Activated CD4-positive, alpha-beta T cell treated with anti-CD3 and anti-CD28 coated beads, Interleukin-2, amount 50 U/mL, for 24 hours (primary cell): ENCODE data around the gene MLLT10.
"Not testable (repeated sequence)": the region's sequence is repeated elsewhere in the genome, so short reads cannot be mapped to it uniquely, and the experiment has no call there.

Experiments
- DNase-seq, 2 donors: peaks; one replicate each; pipeline ENCODE4 v3.0.0-alpha.2; 2020; ENCODE audit warnings: low read depth in 1 of 2, low spot score in 1 of 2

The MLLT10 gene

GRCh38 chr10:21628645-21629044 is 94.6 kb downstream of the MLLT10 start:
- not testable (repeated sequence) for DNase-seq

DNA sequence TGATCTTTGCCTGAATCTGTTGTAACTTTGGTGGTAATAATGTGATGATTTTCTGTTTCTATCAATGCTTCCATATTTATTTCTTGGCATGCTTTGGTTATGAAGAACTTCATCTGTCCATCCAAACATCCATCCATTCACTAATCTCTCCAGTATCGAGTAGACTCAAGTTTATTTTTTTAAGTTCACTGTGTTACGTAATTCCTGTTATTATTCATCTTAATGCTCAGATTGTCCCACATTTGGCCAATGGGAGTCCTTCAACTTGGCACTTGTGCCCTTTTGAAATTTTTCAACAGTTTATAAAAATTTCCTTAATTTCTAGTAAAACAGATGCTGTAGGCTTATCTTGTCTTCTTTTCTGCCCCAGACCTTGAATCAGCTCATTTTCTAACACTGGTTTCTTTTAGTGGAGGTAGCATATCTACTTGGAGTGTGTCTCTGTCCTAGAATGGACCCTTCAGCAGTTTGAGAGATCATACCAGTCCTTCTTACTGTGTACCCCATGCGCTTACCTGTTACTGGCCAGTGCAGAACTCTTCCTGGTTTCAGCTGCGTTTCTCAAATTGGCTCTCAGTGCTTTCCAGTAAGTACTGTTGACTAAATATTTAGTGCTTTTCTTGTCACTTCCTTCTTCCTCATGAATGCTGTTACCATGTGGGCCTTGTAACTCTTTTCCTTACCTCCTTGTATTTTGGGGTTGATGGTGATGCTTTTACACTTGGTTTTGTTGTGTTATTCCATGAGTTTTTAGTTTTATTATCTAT is 100.8 kb downstream of the MLLT10 start:
- DNase-seq = no peak

DNA sequence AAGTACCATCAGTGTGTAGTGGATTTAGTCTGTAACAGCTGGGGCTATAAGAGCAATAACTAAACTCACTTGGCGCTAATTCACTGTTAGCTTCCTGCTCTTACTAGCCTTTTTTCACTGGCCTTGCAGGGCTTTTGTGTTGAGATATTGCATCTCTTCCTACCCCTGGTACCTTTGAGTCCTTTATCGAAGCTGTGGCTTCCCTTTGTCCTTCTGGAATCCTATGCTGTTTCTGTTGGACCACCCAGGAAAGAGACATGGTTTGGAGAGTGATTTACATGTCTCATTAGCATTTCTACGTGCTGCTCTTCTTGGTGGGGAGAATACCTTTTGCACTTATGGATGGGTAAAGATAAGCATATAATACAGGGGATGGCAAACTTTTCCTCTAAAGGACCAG is 103.8 kb downstream of the MLLT10 start:
- no peak for DNase-seq

GRCh38 chr10:21638681-21639080 is 104.6 kb downstream of the MLLT10 start:
- DNase-seq = no peak

GRCh38 chr10:21648040-21648439 is 114.0 kb downstream of the MLLT10 start:
- DNase-seq = no peak

- no peak for DNase-seq
Observed at GRCh38 chr10:21649454-21649872, 115.4 kb downstream of the MLLT10 start.

DNA sequence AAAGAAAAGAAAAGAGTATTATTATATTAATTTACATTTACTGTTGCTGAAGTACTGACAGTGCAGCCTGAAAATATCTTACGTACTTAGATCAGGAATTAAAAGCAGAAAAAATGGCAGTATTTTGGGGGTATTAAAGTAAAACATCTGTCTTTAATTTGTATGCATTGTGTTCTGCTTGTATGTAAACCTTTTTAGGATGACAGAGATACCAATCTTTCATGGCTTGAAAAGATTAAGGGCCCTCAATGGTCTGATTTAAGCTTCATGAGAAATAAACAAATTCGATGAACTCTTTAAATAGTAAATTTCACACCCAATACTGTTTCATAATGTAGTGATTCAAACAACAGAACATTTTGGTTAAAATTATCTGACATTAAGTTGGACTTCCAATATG is 116.3 kb downstream of the MLLT10 start:
- DNase-seq = no peak

GRCh38 chr10:21655236-21655635 is 121.2 kb downstream of the MLLT10 start:
- DNase-seq = no peak

DNA sequence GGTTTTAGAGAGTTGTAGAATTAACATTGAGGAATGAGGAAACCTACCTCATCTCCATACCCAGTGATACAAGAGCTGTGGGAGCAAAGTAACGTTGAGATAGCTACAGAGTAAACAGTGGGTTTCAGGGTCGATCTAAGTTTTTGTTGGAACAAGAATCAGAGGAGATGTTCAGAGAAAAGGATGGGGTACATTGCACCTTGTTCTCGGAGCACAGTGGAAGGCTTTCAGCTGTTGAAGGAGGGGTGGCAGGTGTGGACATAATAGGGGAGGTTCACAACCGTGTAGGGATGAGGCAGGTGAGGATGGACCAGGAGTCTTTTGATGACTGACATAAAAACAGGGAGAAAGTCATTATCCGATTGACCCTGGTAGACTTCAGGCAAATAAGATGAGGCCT is 121.7 kb downstream of the MLLT10 start:
- DNase-seq = no peak

DNA sequence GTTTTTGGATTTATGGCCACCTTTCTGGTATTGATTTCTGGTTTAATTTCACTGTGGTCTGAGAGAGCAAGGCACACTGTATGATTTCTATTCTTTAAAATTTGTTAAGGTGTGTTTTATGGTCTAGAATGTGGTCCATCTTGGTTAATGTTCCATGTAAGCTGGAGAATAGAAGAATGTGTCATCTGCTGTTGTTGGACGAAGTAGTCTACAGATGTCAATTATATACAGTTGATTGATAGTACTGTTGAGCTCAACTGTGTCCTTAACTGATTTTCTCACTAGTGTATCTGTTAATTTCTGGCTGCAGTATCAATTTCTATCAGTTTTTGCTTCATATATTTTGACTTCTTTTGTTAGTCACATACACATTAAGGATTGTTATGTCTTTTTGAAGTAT is 127.1 kb downstream of the MLLT10 start:
- DNase-seq = no peak

GRCh38 chr10:21661935-21662334 is 127.9 kb downstream of the MLLT10 start:
- no peak for DNase-seq

GRCh38 chr10:21662635-21663034 is 128.6 kb downstream of the MLLT10 start:
- no peak for DNase-seq

DNA sequence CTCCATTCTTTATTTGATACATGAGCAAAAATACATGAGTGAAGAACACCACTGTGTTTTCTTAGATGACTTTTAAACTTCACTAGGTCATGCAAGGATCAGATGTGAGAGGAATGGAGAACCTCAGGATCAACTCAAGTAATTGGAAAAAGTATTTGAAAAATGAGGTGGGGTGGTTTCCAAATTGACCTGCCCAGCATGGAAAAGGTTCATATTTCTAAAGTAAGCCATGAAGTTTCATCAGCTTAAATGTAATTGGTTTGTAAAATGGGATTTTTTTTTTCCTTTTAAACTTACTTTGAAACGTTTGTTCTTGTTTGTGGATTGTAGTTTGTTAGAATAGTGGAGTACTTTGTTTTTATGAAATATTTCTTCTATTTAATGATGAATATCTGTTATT is 134.8 kb downstream of the MLLT10 start:
- no peak for DNase-seq

- DNase-seq = no peak
Observed at GRCh38 chr10:21670391-21670790, 136.4 kb downstream of the MLLT10 start.

DNA sequence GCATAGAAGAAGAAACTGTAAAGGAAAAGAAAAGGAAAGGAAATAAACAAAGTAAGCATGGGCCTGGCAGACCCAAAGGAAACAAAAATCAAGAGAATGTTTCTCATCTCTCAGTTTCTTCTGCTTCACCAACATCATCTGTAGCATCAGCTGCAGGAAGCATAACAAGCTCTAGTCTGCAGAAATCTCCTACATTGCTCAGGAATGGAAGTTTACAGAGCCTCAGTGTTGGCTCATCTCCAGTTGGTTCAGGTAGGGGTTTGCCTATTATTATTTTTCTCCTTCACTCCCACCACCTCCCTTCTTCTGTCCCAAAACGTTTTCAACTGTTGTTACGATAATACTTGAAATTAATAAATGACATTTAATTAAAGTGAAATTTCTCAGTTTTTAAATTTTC is 139.6 kb downstream of the MLLT10 start:
- no peak for DNase-seq

GRCh38 chr10:21675157-21675796 is 141.2 kb downstream of the MLLT10 start:
- no peak for DNase-seq

GRCh38 chr10:21677551-21677950 is 143.5 kb downstream of the MLLT10 start:
- no peak for DNase-seq

- DNase-seq = no peak
Observed at GRCh38 chr10:21681156-21681555, 147.1 kb downstream of the MLLT10 start.

DNA sequence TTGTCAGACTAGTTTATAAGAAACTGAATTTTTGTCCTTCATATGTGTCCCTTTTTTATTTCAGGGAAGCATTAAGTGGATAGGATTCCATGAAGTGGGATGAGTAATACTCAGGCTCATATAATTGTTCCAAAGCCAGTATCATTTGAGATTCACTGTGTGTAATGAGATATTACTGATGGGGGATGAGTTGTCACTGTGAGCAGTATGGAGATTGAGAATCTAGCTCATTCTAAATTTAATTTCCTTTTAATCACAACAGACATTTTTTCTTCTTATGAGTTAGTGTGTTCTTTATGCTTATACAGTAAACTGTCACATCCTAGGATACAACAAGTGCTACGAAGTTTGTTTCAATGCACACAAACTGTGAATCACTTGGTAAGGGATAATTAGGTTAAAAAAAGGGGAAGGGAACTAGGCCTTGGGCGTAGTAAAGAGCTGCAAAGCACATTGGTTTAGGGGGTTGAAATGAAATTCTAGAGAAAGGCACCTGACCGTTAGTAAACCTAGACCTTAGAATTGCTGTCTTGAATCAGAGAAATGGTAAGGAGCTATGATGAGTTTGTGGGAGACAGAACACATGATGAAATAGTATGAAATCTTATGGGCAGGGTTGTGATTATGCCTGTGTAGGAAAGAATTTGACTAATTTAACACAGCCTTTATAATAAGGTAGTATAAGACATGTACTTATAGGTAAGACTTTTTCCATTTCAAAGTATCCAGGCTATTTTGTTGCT is 153.4 kb downstream of the MLLT10 start:
- DNase-seq = no peak

- no peak for DNase-seq
Observed at GRCh38 chr10:21688009-21688332, 153.9 kb downstream of the MLLT10 start.

DNA sequence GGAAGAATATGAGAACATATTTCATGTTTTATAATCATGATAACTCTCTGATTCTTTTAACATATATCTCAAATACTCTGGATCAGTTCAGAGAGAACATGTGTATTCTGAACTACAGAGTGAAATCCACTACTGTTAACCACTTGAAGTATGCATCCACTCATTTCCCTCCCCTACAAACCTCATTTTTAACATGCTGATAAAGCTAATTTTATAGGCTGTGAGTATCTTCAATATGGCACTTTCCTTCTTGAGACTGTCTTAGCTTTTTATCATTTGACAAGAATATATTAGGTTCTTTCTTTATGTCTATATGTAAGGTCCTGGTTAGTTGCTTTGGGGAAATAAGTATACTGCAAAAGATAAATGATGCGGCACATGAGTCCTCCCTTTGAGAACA is 154.8 kb downstream of the MLLT10 start:
- no peak for DNase-seq

DNA sequence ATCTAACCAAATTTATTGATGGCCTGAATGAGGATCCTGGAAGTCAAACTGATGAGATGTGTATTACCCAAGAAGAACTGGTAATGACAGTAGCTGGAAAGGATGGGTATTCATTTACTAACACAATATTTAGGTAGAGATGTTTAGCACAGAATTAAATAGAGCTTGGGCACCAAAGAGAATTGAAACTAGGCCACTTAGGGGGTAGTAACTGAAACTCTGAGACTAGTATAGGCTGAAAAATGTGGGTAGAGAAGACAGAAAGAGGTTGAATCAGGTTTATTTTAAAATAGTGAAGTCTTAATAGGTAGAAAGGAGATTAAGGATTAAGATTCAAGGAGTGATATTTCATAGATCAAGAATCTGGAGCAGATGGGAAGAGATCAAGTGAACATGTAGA is 155.8 kb downstream of the MLLT10 start:
- DNase-seq = no peak
